Astrocyte of the spinal cord (primary cell): ENCODE measurements around the gene OR6N1.

ENCODE experiments used
- DNase-seq: peaks from one replicate; pipeline ENCODE4 v3.0.0; 2011; ENCODE audit warnings: low read depth, low spot score
- H3K4me3 ChIP-seq: 2 replicates; pipeline ENCODE4 v1.5.1; 2011; ENCODE audit warnings: low read depth, mild to moderate bottlenecking, low read length, moderate library complexity
- in situ Hi-C: cut with HindIII; loops from 2 replicates; pipeline ENCODE4 v1.10.0; 2017; ENCODE audit warnings: low sequenced_read_pairs
- TF ChIP-seq, protein P1 (sequence below): IDR thresholded peaks from 2 replicates; pipeline ENCODE4 v1.5.1; 2012; ENCODE audit warnings: low read depth, mild to moderate bottlenecking, low read length, inconsistent platforms

Gene OR6N1

DNA sequence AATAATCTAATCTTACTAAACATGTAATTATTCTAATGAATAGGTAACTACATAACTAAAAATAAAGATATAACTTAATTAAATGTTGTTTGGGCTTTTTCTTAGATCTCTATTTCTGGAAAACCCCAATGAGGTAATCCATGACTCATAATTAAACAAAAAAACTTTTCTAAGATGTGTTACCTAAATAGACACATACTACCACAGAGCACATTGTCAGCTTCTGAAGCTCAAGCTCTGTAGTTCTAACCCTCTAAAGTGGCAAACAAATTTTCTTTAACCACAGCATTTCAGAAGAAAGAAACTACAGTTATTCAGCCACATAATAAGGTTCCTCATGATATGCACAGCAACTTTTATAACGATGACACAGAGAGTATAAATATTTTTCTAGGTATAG lies 55.7 kb downstream of the OR6N1 start:
- in situ Hi-C loops = no loop called here
- H3K4me3 ChIP-seq = no peak overlapping the region
- TF ChIP-seq, protein P1, sequence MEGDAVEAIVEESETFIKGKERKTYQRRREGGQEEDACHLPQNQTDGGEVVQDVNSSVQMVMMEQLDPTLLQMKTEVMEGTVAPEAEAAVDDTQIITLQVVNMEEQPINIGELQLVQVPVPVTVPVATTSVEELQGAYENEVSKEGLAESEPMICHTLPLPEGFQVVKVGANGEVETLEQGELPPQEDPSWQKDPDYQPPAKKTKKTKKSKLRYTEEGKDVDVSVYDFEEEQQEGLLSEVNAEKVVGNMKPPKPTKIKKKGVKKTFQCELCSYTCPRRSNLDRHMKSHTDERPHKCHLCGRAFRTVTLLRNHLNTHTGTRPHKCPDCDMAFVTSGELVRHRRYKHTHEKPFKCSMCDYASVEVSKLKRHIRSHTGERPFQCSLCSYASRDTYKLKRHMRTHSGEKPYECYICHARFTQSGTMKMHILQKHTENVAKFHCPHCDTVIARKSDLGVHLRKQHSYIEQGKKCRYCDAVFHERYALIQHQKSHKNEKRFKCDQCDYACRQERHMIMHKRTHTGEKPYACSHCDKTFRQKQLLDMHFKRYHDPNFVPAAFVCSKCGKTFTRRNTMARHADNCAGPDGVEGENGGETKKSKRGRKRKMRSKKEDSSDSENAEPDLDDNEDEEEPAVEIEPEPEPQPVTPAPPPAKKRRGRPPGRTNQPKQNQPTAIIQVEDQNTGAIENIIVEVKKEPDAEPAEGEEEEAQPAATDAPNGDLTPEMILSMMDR = no peak
- DNase-seq = no peak

DNA sequence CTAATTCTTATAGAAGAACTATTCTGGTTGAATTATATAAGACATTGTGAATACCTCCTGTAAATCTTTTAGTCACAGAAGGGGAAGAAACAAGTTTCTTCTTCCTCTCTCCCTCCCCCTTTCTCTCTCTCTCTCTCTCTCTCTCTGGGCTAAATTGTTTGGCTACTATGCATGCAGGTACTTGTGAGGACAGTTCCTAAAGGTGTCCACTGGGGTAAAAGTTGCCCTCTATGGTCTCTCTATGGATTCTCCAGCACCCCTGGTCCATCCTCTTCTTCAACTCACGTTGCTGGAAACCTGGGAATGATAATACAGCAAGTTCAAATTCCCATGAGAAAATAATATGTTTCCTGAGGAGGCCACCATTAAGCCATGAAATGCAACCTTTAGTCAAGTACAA lies 57.2 kb downstream of the OR6N1 start:
- H3K4me3 ChIP-seq = no peak overlapping the region
- DNase-seq = no peak
- TF ChIP-seq, protein P1 = no peak
- in situ Hi-C loops = no loop called here
